HepG2 (cell line): ENCODE results near the gene FBP1. TPM values are rescaled to one million over a fixed set of nuclear protein-coding genes. Genes with fewer than 3 reads are reported as not detected.

Source experiments
- AHR ChIP-seq: IDR thresholded peaks from 2 replicates; pipeline ENCODE4 v1.6.1; 2018; ENCODE audit warnings: missing genetic modification reagents, missing compliant biosample characterization
- CENPBD1 ChIP-seq: sonication (generic); formaldehyde crosslinking; IDR thresholded peaks from 2 replicates; pipeline ENCODE4 v1.8.0; 2022; ENCODE audit warnings: missing genetic modification reagents, low read depth, mild to moderate bottlenecking, borderline replicate concordance
- FOSL2 ChIP-seq: sonication (generic); formaldehyde crosslinking; IDR thresholded peaks from 2 replicates; pipeline ENCODE4 v1.4.0; 2020; ENCODE audit warnings: missing genetic modification reagents
- HNRNPK ChIP-seq: fragments of 200-400 bp; formaldehyde crosslinking; IDR thresholded peaks from 2 replicates; pipeline ENCODE4 v1.6.1; 2018; ENCODE audit warnings: low read length, low read depth, moderate library complexity, mild to moderate bottlenecking; ENCODE audit not compliant: poor library complexity, severe bottlenecking
- NCOA1 ChIP-seq: sonication (generic); formaldehyde crosslinking; IDR thresholded peaks from 2 replicates; pipeline ENCODE4 v1.9.0; 2021; ENCODE audit warnings: missing genetic modification reagents
- PBX2 ChIP-seq: IDR thresholded peaks from 2 replicates; pipeline ENCODE4 v1.6.1; 2016; ENCODE audit warnings: control low read depth
- PCBP1 ChIP-seq: fragments of 200-400 bp; formaldehyde crosslinking; IDR thresholded peaks from 2 replicates; pipeline ENCODE4 v1.6.1; 2017; ENCODE audit warnings: mild to moderate bottlenecking, low read depth, low read length, borderline replicate concordance
- PRPF4 ChIP-seq: fragments of 200-400 bp; formaldehyde crosslinking; IDR thresholded peaks from 2 replicates; pipeline ENCODE4 v1.6.1; 2016; ENCODE audit warnings: low read length, low read depth; ENCODE audit not compliant: poor library complexity, severe bottlenecking
- RBM39 ChIP-seq: fragments of 200-400 bp; formaldehyde crosslinking; IDR thresholded peaks from one replicate; pipeline ENCODE4 v1.6.1; 2018; ENCODE audit warnings: antibody characterized with exemption, mild to moderate bottlenecking, low read depth, low read length; ENCODE audit not compliant: poor library complexity, severe bottlenecking
- REL ChIP-seq: sonication (generic); formaldehyde crosslinking; conservative IDR thresholded peaks from 2 replicates; pipeline ENCODE4 v1.8.0; 2022; ENCODE audit warnings: mild to moderate bottlenecking, missing genetic modification reagents, moderate library complexity
- SIN3A ChIP-seq: IDR thresholded peaks from 2 replicates; pipeline ENCODE4 v1.6.1; 2011; ENCODE audit warnings: low read depth, mild to moderate bottlenecking, control low read depth, low read length, borderline replicate concordance
- SMARCE1 ChIP-seq: fragments of 450-650 bp; IDR thresholded peaks from 2 replicates; pipeline ENCODE4 v1.6.1; 2017; ENCODE audit warnings: borderline replicate concordance
- SMYD3 ChIP-seq: sonication (generic); formaldehyde crosslinking; IDR thresholded peaks from 2 replicates; pipeline ENCODE4 v1.8.1; 2023; ENCODE audit warnings: mild to moderate bottlenecking, missing genetic modification reagents
- SOX6 ChIP-seq, 2 experiments: fragments of 450-650 bp in 1 of 2; sonication (generic) in 1 of 2; formaldehyde crosslinking in 1 of 2; IDR thresholded peaks; 2 replicates each; pipeline versions ENCODE4 v1.4.0 to v1.6.1; 2017 to 2020; ENCODE audit warnings: antibody characterized with exemption in 1 of 2, mild to moderate bottlenecking in 1 of 2, missing genetic modification reagents in 1 of 2
- TFDP2 ChIP-seq: sonication (generic); formaldehyde crosslinking; IDR thresholded peaks from 2 replicates; pipeline ENCODE4 v1.4.0; 2020; ENCODE audit warnings: missing genetic modification reagents
- THRA ChIP-seq: sonication (generic); formaldehyde crosslinking; IDR thresholded peaks from 2 replicates; pipeline ENCODE4 v1.4.0; 2020; ENCODE audit warnings: missing genetic modification reagents, borderline replicate concordance
- ZMAT3 ChIP-seq: sonication (generic); formaldehyde crosslinking; conservative IDR thresholded peaks from 2 replicates; pipeline ENCODE4 v1.7.0; 2021; ENCODE audit warnings: missing genetic modification reagents
- ZMYM4 ChIP-seq: sonication (generic); formaldehyde crosslinking; IDR thresholded peaks from 2 replicates; pipeline ENCODE4 v1.8.1; 2023; ENCODE audit warnings: mild to moderate bottlenecking, missing genetic modification reagents
- ZNF12 ChIP-seq: sonication (generic); formaldehyde crosslinking; IDR thresholded peaks from 2 replicates; pipeline ENCODE4 v1.5.0; 2020; ENCODE audit warnings: missing genetic modification reagents
- ZNF160 ChIP-seq: sonication (generic); formaldehyde crosslinking; IDR thresholded peaks from 2 replicates; pipeline ENCODE4 v1.8.0; 2022; ENCODE audit warnings: mild to moderate bottlenecking, inconsistent platforms, missing genetic modification reagents
- ZNF333 ChIP-seq: sonication (generic); formaldehyde crosslinking; IDR thresholded peaks from 2 replicates; pipeline ENCODE4 v1.4.0; 2020; ENCODE audit warnings: mild to moderate bottlenecking, missing genetic modification reagents, borderline replicate concordance
- ZNF354B ChIP-seq: sonication (generic); formaldehyde crosslinking; IDR thresholded peaks from 2 replicates; pipeline ENCODE4 v1.8.0; 2022; ENCODE audit warnings: mild to moderate bottlenecking, missing genetic modification reagents
- polyA plus RNA-seq, 8 experiments: library from polyadenylated mRNA; depleted of rRNA in 3 of 8; stranded (reverse) in 7 of 8; unstranded in 1 of 8; fragments of >200 nt; fragmentation: Illumina TruSeq in 4 of 8; extraction: Trizol in 4 of 8; gene quantifications; 2 replicates each; pipeline versions ENCODE4 v1.2.1 to v1.2.3, GENCODE V29; 2011 to 2016; ENCODE audit warnings: low read depth in 4 of 8, missing spikeins in 1 of 8, mixed read lengths in 1 of 8; ENCODE audit not compliant: insufficient read depth in 1 of 8
- total RNA-seq, 5 experiments: library from RNA; depleted of rRNA; stranded (reverse); fragments of >200 nt; fragmentation: Illumina TruSeq; extraction: Trizol; gene quantifications; 2 replicates each; pipeline ENCODE4 v1.2.3, GENCODE V29; 2016; ENCODE audit warnings: low read depth in 1 of 5
- TF ChIP-seq, protein P1 (sequence below): sonication (generic); formaldehyde crosslinking; conservative IDR thresholded peaks from 2 replicates; pipeline ENCODE4 v1.4.0; 2020; ENCODE audit warnings: missing genetic modification reagents

FBP1 gene
- total and polyA plus RNA-seq, 2 of the 13 experiments (the other 11 are each of a cell fraction or from before 2014, with no cell fraction given) = 0.29 to 0.53 TPM

DNA sequence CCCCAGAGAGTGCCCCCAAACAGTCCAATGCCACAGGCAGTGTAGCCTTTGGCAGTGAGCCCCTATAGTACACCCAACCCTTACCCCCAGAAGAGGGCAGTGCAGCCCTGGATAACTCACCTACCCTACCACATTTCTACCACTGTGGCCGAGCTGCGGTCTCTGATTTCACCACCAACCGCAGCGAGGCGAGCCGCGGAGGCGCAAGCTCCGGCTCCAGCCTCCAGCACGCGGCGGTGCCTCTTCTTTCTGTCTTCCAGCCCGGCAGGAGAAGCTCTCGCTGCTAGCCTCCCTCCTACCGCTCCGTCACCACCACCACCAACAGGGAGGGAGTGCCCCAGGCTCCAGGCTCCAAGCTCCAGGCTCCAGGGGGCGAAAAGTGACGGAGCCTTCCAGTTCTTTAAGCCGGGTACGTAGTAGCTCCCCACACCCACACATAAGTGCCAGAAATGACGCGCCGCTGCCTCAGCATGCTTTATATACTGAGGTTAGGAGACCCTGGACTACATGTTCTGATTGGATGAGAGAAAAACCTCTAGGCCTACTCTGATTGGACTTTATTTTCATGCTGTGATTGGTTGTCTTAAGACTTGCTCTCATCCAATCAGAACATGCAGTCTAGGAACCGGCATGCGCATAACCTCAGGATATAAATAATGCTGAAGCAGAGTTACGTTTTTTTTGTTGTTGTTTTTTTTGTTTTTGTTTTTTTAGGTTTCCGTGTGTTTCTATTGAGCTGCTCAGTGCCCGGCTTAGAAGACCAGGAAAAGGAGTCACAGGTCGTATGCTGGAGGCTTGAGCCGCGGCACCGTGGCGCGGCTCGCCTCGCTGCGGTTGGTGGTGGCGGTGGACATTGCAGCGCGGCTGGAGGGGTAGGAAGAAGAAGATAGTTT lies 84.6 kb downstream of the FBP1 start, which contains the start of gene PCAT7 (continued):
- TF ChIP-seq SMYD3 (CRISPR knock-in tag) = no peak
- TF ChIP-seq AHR (CRISPR knock-in tag) = no peak
- TF ChIP-seq TFDP2 (CRISPR knock-in tag) = 0 out of 2 replicates have a peak, but pooled peaks have one; percentile 37
- TF ChIP-seq, protein P1, sequence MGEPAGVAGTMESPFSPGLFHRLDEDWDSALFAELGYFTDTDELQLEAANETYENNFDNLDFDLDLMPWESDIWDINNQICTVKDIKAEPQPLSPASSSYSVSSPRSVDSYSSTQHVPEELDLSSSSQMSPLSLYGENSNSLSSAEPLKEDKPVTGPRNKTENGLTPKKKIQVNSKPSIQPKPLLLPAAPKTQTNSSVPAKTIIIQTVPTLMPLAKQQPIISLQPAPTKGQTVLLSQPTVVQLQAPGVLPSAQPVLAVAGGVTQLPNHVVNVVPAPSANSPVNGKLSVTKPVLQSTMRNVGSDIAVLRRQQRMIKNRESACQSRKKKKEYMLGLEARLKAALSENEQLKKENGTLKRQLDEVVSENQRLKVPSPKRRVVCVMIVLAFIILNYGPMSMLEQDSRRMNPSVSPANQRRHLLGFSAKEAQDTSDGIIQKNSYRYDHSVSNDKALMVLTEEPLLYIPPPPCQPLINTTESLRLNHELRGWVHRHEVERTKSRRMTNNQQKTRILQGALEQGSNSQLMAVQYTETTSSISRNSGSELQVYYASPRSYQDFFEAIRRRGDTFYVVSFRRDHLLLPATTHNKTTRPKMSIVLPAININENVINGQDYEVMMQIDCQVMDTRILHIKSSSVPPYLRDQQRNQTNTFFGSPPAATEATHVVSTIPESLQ (CRISPR knock-in tag) = no peak
- no peak for TF ChIP-seq ZNF160 (CRISPR knock-in tag)
- no peak for TF ChIP-seq THRA (CRISPR knock-in tag)
- TF ChIP-seq ZMAT3 = peak; percentile 80; the same call in 1 of the 2 replicates
- TF ChIP-seq SOX6 (IDR thresholded peaks at IDR 0.05) = no peak
- TF ChIP-seq SOX6 (CRISPR knock-in tag; IDR thresholded peaks at IDR 0.05) = peak; percentile 60; the same call in 1 of the 2 replicates
- TF ChIP-seq REL (CRISPR knock-in tag) = no peak
- no peak for TF ChIP-seq ZNF354B (CRISPR knock-in tag)
- TF ChIP-seq NCOA1 = no peak
- peak; percentile 95 for TF ChIP-seq ZMYM4 (CRISPR knock-in tag)
- TF ChIP-seq RBM39 = no peak
- peak; percentile 34 for TF ChIP-seq FOSL2 (CRISPR knock-in tag)
- TF ChIP-seq HNRNPK = no peak
- TF ChIP-seq ZNF12 (CRISPR knock-in tag) = peak; percentile 65; the same call in 1 of the 2 replicates
- TF ChIP-seq SMARCE1 = no peak
- no peak for TF ChIP-seq ZNF333
- no peak for TF ChIP-seq PBX2
- 0 out of 2 replicates have a peak, but pooled peaks have one; percentile 46 for TF ChIP-seq SIN3A
- TF ChIP-seq PCBP1 = no peak
- TF ChIP-seq CENPBD1 (CRISPR knock-in tag) = no peak
- TF ChIP-seq PRPF4 = no peak
